MV-4-11 (cell line): ENCODE results near the gene NCOR2.

Source experiments
- DNase-seq: peaks from one replicate; lab custom pipeline; 2025; lab: John Stamatoyannopoulos, UW

Gene NCOR2

GRCh38 chr12:124543052-124543589 lies 24.3 kb downstream of the NCOR2 start:
- no peak for DNase-seq

GRCh38 chr12:124542021-124542949 lies 25.1 kb downstream of the NCOR2 start:
- DNase-seq: no peak

- no peak for DNase-seq
Measured at GRCh38 chr12:124541322-124541721, 26.1 kb downstream of the NCOR2 start.

- DNase-seq: peak; percentile 18
Measured at GRCh38 chr12:124539084-124540041, 28.0 kb downstream of the NCOR2 start.

GRCh38 chr12:124538194-124539082 lies 29.0 kb downstream of the NCOR2 start:
- peak; percentile 76 for DNase-seq

- DNase-seq: no peak
Measured at GRCh38 chr12:124537525-124538193, 29.8 kb downstream of the NCOR2 start.

GRCh38 chr12:124536641-124537040 lies 30.8 kb downstream of the NCOR2 start:
- no peak for DNase-seq

- no peak for DNase-seq
Measured at GRCh38 chr12:124534776-124535740, 32.4 kb downstream of the NCOR2 start.

- no peak for DNase-seq
Measured at GRCh38 chr12:124533456-124533855, 34.0 kb downstream of the NCOR2 start.

- DNase-seq: no peak
Measured at GRCh38 chr12:124532967-124533366, 34.4 kb downstream of the NCOR2 start.

GRCh38 chr12:124532331-124532750 lies 35.1 kb downstream of the NCOR2 start:
- no peak for DNase-seq

GRCh38 chr12:124531906-124532305 lies 35.5 kb downstream of the NCOR2 start:
- no peak for DNase-seq

- no peak for DNase-seq
Measured at GRCh38 chr12:124531281-124531745, 36.1 kb downstream of the NCOR2 start.

- DNase-seq: no peak
Measured at GRCh38 chr12:124530637-124531263, 36.7 kb downstream of the NCOR2 start.

- no peak for DNase-seq
Measured at GRCh38 chr12:124529565-124530276, 37.7 kb downstream of the NCOR2 start.

- no peak for DNase-seq
Measured at GRCh38 chr12:124527861-124528561, 39.4 kb downstream of the NCOR2 start.

GRCh38 chr12:124525927-124526692 lies 41.3 kb downstream of the NCOR2 start:
- DNase-seq: no peak
